OCI-M1 (cell line): Measurements from ENCODE around the gene STARD3.

ENCODE experiments used
- DNase-seq: peaks from one replicate; lab custom pipeline; 2025; lab: John Stamatoyannopoulos, UW

STARD3 gene

GRCh38 chr17:39660397-39661385 lies 23.7 kb downstream of the STARD3 start:
- DNase-seq, result no peak

- no peak for DNase-seq
These were observed 25.0 kb downstream of the STARD3 start for GRCh38 chr17:39661744-39662541.

DNA sequence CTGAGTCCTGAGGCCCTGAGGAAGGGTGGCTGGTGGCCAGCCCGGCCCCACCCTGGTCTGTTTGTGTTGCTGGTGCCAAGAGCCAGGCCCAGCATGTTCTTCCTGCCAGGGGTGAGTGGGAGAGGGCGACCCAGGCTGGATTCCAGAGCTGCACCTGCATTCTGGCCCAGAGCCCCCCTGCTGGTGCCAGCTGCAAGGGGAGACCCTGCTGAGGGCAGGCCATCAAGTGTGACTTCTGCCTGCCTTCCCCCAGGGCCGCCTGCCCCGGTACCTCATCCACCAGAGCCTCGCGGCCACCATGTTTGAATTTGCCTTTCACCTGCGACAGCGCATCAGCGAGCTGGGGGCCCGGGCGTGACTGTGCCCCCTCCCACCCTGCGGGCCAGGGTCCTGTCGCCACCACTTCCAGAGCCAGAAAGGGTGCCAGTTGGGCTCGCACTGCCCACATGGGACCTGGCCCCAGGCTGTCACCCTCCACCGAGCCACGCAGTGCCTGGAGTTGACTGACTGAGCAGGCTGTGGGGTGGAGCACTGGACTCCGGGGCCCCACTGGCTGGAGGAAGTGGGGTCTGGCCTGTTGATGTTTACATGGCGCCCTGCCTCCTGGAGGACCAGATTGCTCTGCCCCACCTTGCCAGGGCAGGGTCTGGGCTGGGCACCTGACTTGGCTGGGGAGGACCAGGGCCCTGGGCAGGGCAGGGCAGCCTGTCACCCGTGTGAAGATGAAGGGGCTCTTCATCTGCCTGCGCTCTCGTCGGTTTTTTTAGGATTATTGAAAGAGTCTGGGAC lies 25.8 kb downstream of the STARD3 start:
- DNase-seq, result no peak

DNA sequence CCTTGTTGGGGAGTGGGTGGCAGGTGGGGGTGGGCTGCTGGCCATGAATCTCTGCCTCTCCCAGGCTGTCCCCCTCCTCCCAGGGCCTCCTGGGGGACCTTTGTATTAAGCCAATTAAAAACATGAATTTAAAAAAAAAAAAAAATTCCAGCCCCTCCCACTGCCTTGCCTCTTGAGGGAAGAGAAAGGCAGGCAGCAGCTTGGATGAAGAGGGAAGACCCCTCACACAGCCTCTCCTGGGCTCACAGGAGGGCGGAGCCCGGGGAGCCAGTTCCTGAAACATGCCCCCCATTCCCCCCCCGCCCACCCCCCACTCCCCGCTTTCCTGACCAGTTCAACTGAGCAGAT lies 26.4 kb downstream of the STARD3 start:
- no peak for DNase-seq

DNA sequence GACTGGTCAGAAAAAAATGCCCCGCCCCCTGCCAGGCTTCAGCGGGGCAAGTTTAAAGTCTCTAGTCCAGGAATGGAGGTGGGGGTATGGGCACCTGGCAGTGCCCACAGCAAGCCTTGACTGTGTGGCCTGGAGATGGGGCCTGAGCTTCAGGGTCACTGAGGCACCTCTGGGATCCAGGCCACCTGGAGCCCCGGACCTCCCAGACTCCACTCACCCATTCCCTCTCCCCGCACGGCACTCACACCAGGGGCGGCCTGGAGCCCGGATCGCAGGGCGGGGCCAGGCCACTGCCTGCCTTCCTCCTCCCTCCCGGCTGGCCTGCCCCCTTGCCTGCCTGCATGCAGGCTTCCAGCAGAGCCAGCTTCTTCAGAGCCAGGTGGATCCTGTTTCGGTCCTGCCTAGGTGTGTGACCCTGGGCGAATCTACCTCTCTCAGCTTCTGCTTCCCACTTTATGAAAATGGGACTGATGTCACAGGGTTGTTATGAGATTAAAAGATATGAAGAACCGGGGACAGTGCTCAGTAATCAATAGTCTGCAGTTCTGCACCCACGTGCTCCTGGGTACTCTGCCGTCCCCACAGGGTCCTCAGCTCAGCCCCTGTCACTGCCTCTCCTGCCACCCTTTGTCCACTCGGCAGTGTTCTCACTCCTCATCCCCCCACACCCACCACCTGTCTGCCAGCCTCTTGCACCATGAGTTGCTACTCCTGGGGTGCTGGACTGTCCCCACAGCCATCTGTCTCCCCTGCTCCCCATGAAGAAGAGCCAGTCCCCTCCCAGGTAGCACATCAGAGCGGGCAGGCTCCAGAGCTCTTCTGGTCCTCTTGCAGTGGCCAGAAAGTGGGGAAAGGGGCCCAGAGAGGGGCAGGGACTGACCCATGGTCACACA lies 27.0 kb downstream of the STARD3 start:
- peak; percentile 66 for DNase-seq

DNA sequence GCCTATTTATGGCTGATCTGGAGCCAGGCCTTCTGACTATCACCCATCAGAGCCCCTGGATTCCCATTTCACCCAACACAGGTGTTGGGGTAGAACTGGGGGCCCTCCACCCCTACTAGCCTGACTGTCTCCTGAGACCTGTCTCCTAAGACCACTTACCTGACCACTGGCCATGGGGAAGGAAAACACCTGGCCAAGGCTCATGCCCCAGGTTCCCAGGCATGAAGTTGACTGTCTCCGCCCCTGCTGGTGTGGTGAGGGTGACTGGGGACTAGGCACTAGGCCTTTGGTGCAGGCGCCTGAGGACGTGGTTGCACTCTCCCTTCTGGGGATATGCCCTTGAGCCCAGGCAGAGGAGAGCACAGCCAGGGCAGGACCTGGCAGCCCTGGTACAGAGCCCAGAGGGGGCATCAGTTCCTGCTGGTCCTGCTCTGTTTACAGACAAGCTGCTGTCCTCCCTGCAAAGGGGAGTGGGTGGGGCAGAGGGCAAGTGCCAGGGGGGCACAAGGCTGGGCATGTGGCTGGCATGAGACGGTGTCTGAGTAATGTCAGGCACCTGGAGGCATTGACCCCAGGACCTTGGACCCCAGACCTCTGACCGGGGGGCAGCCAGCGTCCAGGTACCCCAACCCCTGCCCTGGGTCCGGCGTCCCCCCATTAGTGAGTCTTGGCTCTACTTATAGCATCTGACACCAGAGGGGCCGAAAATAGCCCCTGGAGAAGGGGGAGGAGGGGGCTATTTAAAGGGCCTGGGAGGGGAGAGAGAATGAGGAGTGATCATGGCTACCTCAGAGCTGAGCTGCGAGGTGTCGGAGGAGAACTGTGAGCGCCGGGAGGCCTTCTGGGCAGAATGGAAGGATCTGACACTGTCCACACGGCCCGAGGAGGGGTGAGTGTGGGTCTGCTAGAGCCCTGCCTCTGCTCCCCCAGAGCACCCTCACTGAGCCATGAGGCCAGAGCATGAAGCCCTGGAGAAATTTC lies 27.9 kb downstream of the STARD3 start, which contains the start of gene TCAP:
Gene TCAP, plus strand, starts transcription at position 769 of the 981 bp plus-strand sequence. Its CDS starts 11 bp downstream, at position 780.
- no peak for DNase-seq

- DNase-seq, result no peak
These were observed 28.8 kb downstream of the STARD3 start for GRCh38 chr17:39665642-39666224.

DNA sequence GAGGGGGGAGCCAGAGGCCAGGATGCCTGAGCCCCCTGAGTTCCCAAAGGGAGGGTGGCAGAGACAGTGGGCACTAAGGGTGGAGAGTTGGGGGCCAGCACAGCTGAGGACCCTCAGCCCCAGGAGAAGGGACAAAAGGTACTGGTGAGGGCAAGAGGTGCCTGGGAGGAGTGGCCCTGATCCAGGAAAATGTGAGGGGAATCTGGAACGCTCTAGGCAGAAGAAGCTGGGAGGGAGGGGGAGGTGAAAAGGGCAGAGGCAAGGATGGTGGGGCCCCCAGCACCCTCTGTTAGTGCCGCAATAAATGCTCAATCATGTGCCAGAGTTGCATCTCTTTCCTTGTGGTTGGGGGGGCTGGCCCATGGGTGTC lies 29.3 kb downstream of the STARD3 start:
- DNase-seq, result no peak

- no peak for DNase-seq
These were observed 29.8 kb downstream of the STARD3 start for GRCh38 chr17:39666601-39667261.

DNA sequence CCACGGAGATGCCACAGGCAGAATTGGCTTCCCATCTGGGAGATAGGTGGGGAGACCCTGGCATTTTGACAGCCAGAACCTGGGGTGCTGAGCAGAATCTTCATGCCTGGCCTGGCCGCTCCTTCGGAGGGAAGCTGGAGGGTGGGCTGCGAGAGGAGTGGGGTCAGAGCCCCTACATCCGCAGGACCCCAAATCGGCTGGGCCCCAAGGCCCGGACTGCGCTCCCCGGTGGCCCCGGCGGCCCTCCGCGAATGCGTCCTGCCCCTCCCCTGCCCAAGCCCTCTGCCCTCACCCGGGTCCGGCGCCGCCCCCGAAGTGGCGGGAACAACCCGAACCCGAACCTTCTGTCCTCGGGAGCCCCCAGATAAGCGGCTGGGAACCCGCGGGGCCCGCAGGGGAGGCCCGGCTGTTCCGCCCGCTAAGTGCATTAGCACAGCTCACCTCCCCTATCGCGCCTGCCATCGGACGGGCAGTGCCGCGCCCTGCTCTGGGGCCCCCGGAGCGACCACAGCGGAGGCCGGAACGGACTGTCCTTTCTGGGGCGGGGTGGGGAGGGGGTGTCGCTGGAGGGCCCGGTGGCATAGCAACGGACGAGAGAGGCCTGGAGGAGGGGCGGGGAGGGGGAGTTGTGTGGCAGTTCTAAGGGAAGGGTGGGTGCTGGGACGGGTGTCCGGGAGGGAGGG lies 30.5 kb downstream of the STARD3 start:
- DNase-seq, result peak; percentile 78

DNA sequence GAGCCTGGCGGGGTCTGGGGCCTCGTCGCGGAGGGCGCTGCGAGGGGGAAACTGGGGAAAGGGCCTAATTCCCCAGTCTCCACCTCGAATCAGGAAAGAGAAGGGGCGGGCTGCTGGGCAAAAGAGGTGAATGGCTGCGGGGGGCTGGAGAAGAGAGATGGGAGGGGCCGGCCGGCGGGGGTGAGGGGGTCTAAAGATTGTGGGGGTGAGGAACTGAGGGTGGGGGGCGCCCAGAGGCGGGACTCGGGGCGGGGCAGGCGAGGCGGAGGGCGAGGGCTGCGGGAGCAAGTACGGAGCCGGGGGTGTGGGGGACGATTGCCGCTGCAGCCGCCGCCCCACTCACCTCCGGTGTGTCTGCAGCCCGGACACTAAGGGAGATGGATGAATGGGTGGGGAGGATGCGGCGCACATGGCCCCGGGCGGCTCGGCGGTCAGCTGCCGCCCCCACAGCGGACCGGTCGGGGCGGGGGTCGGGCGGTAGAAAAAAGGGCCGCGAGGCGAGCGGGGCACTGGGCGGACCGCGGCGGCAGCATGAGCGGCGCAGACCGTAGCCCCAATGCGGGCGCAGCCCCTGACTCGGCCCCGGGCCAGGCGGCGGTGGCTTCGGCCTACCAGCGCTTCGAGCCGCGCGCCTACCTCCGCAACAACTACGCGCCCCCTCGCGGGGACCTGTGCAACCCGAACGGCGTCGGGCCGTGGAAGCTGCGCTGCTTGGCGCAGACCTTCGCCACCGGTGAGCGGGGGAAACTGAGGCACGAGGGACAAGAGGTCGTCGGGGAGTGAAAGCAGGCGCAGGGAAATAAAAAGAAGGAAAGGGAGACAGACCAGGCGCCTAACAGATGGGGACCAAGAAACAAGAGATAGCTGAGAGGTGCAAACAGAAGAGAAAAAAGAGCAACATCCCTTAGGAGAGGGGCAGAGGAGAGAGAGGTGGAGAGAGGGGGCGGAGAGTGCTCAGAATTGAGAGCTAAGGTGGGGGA lies 31.3 kb downstream of the STARD3 start, which contains the start of gene PNMT:
Gene PNMT, plus strand, starts transcription at position 509 of the 980 bp plus-strand sequence. Its CDS starts 23 bp downstream, at position 532.
- DNase-seq, result peak; percentile 83

DNA sequence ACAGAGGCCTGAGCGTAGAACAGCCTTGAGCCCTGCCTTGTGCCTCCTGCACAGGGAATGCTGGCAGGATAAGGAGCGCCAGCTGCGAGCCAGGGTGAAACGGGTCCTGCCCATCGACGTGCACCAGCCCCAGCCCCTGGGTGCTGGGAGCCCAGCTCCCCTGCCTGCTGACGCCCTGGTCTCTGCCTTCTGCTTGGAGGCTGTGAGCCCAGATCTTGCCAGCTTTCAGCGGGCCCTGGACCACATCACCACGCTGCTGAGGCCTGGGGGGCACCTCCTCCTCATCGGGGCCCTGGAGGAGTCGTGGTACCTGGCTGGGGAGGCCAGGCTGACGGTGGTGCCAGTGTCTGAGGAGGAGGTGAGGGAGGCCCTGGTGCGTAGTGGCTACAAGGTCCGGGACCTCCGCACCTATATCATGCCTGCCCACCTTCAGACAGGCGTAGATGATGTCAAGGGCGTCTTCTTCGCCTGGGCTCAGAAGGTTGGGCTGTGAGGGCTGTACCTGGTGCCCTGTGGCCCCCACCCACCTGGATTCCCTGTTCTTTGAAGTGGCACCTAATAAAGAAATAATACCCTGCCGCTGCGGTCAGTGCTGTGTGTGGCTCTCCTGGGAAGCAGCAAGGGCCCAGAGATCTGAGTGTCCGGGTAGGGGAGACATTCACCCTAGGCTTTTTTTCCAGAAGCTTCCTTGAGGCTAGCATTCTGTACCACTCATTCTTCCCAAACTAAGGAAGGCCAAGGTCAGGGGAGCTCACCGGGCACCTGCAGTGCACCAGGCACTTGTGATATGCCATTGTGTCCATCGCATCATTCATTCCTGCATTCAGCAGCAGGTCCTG lies 33.2 kb downstream of the STARD3 start:
- DNase-seq, result no peak

DNA sequence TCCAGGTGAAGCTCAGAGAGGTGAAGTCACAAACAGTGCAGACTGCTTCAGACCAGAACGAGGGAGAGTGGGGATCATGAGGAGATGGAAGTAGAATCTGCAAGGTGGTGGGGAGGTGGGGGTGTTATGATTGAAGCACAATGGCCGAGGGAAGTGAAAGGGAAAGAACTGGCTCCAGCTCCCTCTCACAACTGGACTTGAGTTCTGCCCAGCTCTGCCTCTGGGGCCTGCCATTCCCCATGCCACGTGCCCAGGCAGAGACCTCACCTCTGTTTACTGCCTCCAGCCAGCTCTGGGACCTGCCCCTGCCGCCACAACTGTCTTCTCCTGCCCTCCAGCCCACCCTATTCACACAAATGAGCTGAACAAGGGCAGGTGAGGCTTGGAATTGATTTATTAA lies 33.8 kb downstream of the STARD3 start:
- DNase-seq, result no peak

GRCh38 chr17:39671651-39672521 lies 34.9 kb downstream of the STARD3 start:
- peak; percentile 47 for DNase-seq
